HepG2 (cell line): ENCODE results near the gene CAPN8. TPM values are rescaled to one million over a fixed set of nuclear protein-coding genes. Genes with fewer than 3 reads are reported as not detected.
A peak's percentile ranks its signal among the peaks of the same experiment; 100 is the strongest.

Experiments used
- AHR ChIP-seq: IDR thresholded peaks from 2 replicates; pipeline ENCODE4 v1.6.1; 2018; ENCODE audit warnings: missing genetic modification reagents, missing compliant biosample characterization
- ARNTL ChIP-seq: sonication (generic); formaldehyde crosslinking; IDR thresholded peaks from 2 replicates; pipeline ENCODE4 v1.4.0; 2020; ENCODE audit warnings: mild to moderate bottlenecking, missing genetic modification reagents
- GFI1 ChIP-seq: sonication (generic); formaldehyde crosslinking; IDR thresholded peaks from 2 replicates; pipeline ENCODE4 v1.5.0; 2020; ENCODE audit warnings: missing genetic modification reagents, mild to moderate bottlenecking, borderline replicate concordance
- KLF11 ChIP-seq: IDR thresholded peaks from 2 replicates; pipeline ENCODE4 v1.6.1; 2016; ENCODE audit warnings: missing compliant biosample characterization
- MEIS1 ChIP-seq: sonication (generic); formaldehyde crosslinking; IDR thresholded peaks from 2 replicates; pipeline ENCODE4 v1.9.0; 2021; ENCODE audit warnings: mild to moderate bottlenecking, missing genetic modification reagents, moderate library complexity, borderline replicate concordance
- RFX3 ChIP-seq: IDR thresholded peaks from 2 replicates; pipeline ENCODE4 v1.6.1; 2016; ENCODE audit warnings: missing biosample characterization, missing genetic modification reagents
- THAP9 ChIP-seq: sonication (generic); formaldehyde crosslinking; IDR thresholded peaks from 2 replicates; pipeline ENCODE4; 2020; ENCODE audit warnings: missing genetic modification reagents, mild to moderate bottlenecking, borderline replicate concordance
- ZFP90 ChIP-seq: sonication (generic); formaldehyde crosslinking; IDR thresholded peaks from 2 replicates; pipeline ENCODE4 v1.8.0; 2022; ENCODE audit warnings: missing genetic modification reagents, mild to moderate bottlenecking, inconsistent platforms, borderline replicate concordance
- ZNF331 ChIP-seq: sonication (generic); formaldehyde crosslinking; IDR thresholded peaks from 2 replicates; pipeline ENCODE4 v1.4.0; 2020; ENCODE audit warnings: missing genetic modification reagents
- ZNF510 ChIP-seq: sonication (generic); formaldehyde crosslinking; IDR thresholded peaks from 2 replicates; pipeline ENCODE4 v1.4.0; 2020; ENCODE audit warnings: low read depth, mild to moderate bottlenecking, missing genetic modification reagents
- ZNF614 ChIP-seq: IDR thresholded peaks from 2 replicates; pipeline ENCODE4 v1.6.1; 2018; ENCODE audit warnings: missing biosample characterization, missing genetic modification reagents, inconsistent platforms, borderline replicate concordance
- ZNF768 ChIP-seq: sonication (generic); formaldehyde crosslinking; IDR thresholded peaks from 2 replicates; pipeline ENCODE4 v1.4.0; 2020; ENCODE audit warnings: missing genetic modification reagents
- ZXDC ChIP-seq: sonication (generic); formaldehyde crosslinking; IDR thresholded peaks from 2 replicates; pipeline ENCODE4 v1.5.0; 2020; ENCODE audit warnings: mild to moderate bottlenecking, missing genetic modification reagents
- polyA plus RNA-seq, 8 experiments: library from polyadenylated mRNA; depleted of rRNA in 3 of 8; stranded (reverse) in 7 of 8; unstranded in 1 of 8; fragments of >200 nt; fragmentation: Illumina TruSeq in 4 of 8; extraction: Trizol in 4 of 8; gene quantifications; 2 replicates each; pipeline versions ENCODE4 v1.2.1 to v1.2.3, GENCODE V29; 2011 to 2016; ENCODE audit warnings: low read depth in 4 of 8, missing spikeins in 1 of 8, mixed read lengths in 1 of 8; ENCODE audit not compliant: insufficient read depth in 1 of 8
- total RNA-seq, 5 experiments: library from RNA; depleted of rRNA; stranded (reverse); fragments of >200 nt; fragmentation: Illumina TruSeq; extraction: Trizol; gene quantifications; 2 replicates each; pipeline ENCODE4 v1.2.3, GENCODE V29; 2016; ENCODE audit warnings: low read depth in 1 of 5
- TF ChIP-seq, protein P1 (sequence below): sonication (generic); formaldehyde crosslinking; IDR thresholded peaks from 2 replicates; pipeline ENCODE4 v1.9.0; 2021; ENCODE audit warnings: missing genetic modification reagents, mild to moderate bottlenecking, borderline replicate concordance
- TF ChIP-seq, protein P2 (sequence below): sonication (generic); formaldehyde crosslinking; IDR thresholded peaks from 2 replicates; pipeline ENCODE4 v1.5.0; 2020; ENCODE audit warnings: mild to moderate bottlenecking, missing genetic modification reagents, borderline replicate concordance

The CAPN8 gene
- total and polyA plus RNA-seq, 2 of the 13 experiments (the other 11 are each of a cell fraction or from before 2014, with no cell fraction given), result 0.20 to 0.25 TPM

- no peak for TF ChIP-seq ZNF614 (CRISPR knock-in tag)
- no peak for TF ChIP-seq KLF11 (CRISPR knock-in tag)
- TF ChIP-seq ZXDC (CRISPR knock-in tag), result no peak
- TF ChIP-seq AHR (CRISPR knock-in tag), result no peak
- peak; percentile 54 for TF ChIP-seq ZNF331 (CRISPR knock-in tag)
- no peak for TF ChIP-seq ZNF510 (CRISPR knock-in tag)
- TF ChIP-seq RFX3 (CRISPR knock-in tag), result no peak
- 0 out of 2 replicates have a peak, but pooled peaks have one; percentile 12 for TF ChIP-seq GFI1 (CRISPR knock-in tag)
- TF ChIP-seq ARNTL (CRISPR knock-in tag), result 0 out of 2 replicates have a peak, but pooled peaks have one; percentile 32
- no peak for TF ChIP-seq THAP9 (CRISPR knock-in tag)
- TF ChIP-seq ZFP90 (CRISPR knock-in tag), result peak; percentile 75; the same call in 1 of the 2 replicates
- no peak for TF ChIP-seq ZNF768
- TF ChIP-seq, protein P1, sequence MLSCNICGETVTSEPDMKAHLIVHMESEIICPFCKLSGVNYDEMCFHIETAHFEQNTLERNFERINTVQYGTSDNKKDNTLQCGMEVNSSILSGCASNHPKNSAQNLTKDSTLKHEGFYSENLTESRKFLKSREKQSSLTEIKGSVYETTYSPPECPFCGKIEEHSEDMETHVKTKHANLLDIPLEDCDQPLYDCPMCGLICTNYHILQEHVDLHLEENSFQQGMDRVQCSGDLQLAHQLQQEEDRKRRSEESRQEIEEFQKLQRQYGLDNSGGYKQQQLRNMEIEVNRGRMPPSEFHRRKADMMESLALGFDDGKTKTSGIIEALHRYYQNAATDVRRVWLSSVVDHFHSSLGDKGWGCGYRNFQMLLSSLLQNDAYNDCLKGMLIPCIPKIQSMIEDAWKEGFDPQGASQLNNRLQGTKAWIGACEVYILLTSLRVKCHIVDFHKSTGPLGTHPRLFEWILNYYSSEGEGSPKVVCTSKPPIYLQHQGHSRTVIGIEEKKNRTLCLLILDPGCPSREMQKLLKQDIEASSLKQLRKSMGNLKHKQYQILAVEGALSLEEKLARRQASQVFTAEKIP (CRISPR knock-in tag), result no peak
- TF ChIP-seq, protein P2, sequence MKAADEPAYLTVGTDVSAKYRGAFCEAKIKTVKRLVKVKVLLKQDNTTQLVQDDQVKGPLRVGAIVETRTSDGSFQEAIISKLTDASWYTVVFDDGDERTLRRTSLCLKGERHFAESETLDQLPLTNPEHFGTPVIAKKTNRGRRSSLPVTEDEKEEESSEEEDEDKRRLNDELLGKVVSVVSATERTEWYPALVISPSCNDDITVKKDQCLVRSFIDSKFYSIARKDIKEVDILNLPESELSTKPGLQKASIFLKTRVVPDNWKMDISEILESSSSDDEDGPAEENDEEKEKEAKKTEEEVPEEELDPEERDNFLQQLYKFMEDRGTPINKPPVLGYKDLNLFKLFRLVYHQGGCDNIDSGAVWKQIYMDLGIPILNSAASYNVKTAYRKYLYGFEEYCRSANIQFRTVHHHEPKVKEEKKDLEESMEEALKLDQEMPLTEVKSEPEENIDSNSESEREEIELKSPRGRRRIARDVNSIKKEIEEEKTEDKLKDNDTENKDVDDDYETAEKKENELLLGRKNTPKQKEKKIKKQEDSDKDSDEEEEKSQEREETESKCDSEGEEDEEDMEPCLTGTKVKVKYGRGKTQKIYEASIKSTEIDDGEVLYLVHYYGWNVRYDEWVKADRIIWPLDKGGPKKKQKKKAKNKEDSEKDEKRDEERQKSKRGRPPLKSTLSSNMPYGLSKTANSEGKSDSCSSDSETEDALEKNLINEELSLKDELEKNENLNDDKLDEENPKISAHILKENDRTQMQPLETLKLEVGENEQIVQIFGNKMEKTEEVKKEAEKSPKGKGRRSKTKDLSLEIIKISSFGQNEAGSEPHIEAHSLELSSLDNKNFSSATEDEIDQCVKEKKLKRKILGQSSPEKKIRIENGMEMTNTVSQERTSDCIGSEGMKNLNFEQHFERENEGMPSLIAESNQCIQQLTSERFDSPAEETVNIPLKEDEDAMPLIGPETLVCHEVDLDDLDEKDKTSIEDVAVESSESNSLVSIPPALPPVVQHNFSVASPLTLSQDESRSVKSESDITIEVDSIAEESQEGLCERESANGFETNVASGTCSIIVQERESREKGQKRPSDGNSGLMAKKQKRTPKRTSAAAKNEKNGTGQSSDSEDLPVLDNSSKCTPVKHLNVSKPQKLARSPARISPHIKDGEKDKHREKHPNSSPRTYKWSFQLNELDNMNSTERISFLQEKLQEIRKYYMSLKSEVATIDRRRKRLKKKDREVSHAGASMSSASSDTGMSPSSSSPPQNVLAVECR (CRISPR knock-in tag), result no peak; the same call in 1 of the 2 replicates
- peak; percentile 76; the same call in 1 of the 2 replicates for TF ChIP-seq MEIS1 (CRISPR knock-in tag)
Measured at GRCh38 chr1:223622132-223622842, 43.2 kb downstream of the CAPN8 start (continued).
